Measurements from ENCODE around the gene IGF2. TPM values are rescaled to one million over a fixed set of nuclear protein-coding genes. Genes with fewer than 3 reads are reported as not detected.

Gene IGF2
- total RNA-seq, 6 donors from 2014 or later = 7.0 to 24.4 (median 8.4) TPM; not detected in 1

DNA sequence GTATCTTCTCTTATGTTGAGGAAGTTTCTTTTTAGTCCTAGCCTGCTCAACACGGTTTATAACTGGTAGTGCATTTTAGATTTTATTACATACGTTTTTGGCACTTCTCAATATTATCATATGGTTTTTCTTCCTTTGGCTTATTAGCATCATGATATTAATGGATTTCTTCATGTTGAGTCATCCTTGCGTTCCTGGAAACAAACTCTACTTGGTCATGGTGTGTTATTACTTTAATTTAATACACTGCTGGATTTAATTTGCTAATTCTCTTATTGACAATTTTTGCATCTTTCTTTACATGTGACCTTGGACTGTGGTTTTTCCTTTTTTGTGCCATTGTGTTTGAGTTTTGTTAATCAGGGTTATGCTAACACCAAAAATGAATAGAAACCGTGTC lies 20.5 kb downstream of the IGF2 start:
- no peaks in the 10 kb centered on the region for H3K36me3 ChIP-seq
- peaks cover 3 to 10% (median 8%) of the 10 kb centered on the region in 4 donors for H3K9me3 ChIP-seq
- H3K27me3 ChIP-seq = peaks cover 0 to 6% (median 3%) of the 10 kb centered on the region in 4 donors
- TF ChIP-seq EP300 (IDR thresholded peaks at IDR 0.05) = no peak
- TF ChIP-seq POLR2A (IDR thresholded peaks at IDR 0.05) = no peak
- TF ChIP-seq POLR2AphosphoS5 (IDR thresholded peaks at IDR 0.05) = no peak
- TF ChIP-seq, protein P1, sequence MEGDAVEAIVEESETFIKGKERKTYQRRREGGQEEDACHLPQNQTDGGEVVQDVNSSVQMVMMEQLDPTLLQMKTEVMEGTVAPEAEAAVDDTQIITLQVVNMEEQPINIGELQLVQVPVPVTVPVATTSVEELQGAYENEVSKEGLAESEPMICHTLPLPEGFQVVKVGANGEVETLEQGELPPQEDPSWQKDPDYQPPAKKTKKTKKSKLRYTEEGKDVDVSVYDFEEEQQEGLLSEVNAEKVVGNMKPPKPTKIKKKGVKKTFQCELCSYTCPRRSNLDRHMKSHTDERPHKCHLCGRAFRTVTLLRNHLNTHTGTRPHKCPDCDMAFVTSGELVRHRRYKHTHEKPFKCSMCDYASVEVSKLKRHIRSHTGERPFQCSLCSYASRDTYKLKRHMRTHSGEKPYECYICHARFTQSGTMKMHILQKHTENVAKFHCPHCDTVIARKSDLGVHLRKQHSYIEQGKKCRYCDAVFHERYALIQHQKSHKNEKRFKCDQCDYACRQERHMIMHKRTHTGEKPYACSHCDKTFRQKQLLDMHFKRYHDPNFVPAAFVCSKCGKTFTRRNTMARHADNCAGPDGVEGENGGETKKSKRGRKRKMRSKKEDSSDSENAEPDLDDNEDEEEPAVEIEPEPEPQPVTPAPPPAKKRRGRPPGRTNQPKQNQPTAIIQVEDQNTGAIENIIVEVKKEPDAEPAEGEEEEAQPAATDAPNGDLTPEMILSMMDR (IDR thresholded peaks at IDR 0.05) = no peak
- peaks cover 0 to 5% (median 0%) of the 10 kb centered on the region in 4 donors for H3K4me1 ChIP-seq
- WGBS, 2 donors = 88 to 92% methylated on average over 4 of the region's 4 CpGs
- DNase-seq (no peak), ATAC-seq (ENCODE audit: low FRiP score in 2 of 2) (no peak)
- H3K27ac ChIP-seq = no peak overlapping the region
- H3K4me3 ChIP-seq = no peak overlapping the region

GRCh38 chr11:2116680-2117079 lies 22.5 kb downstream of the IGF2 start:
- 90 to 92% methylated on average over 1 of the region's 1 CpG for WGBS, 2 donors
- no peaks in the 10 kb centered on the region for H3K27me3 ChIP-seq
- H3K4me1 ChIP-seq = no peaks in the 10 kb centered on the region
- TF ChIP-seq POLR2AphosphoS5 (IDR thresholded peaks at IDR 0.05) (no peak), EP300 (IDR thresholded peaks at IDR 0.05) (no peak), POLR2A (IDR thresholded peaks at IDR 0.05) (no peak)
- TF ChIP-seq, protein P1 (IDR thresholded peaks at IDR 0.05) = no peak
- peaks cover 3 to 10% (median 8%) of the 10 kb centered on the region in 4 donors for H3K9me3 ChIP-seq
- no peak overlapping the region for H3K4me3 ChIP-seq
- no peaks in the 10 kb centered on the region for H3K36me3 ChIP-seq
- ATAC-seq (ENCODE audit: low FRiP score in 2 of 2) = no peak
- DNase-seq = no peak
- H3K27ac ChIP-seq = no peak overlapping the region

GRCh38 chr11:2115308-2115707 lies 23.9 kb downstream of the IGF2 start:
- no peak overlapping the region for H3K4me3 ChIP-seq
- peak in 1 of 2 donors; percentile 19 for ATAC-seq (ENCODE audit: low FRiP score in 2 of 2)
- H3K27ac ChIP-seq = no peak overlapping the region
- H3K4me1 ChIP-seq = no peaks in the 10 kb centered on the region
- no peaks in the 10 kb centered on the region for H3K36me3 ChIP-seq
- no peak for TF ChIP-seq POLR2A (IDR thresholded peaks at IDR 0.05)
- 97 to 100% methylated on average over 1 to 12 of the region's 12 CpGs for WGBS, 2 donors
- peak in 1 of 2 donors; percentile 59 for DNase-seq
- peaks cover 3 to 10% (median 8%) of the 10 kb centered on the region in 4 donors for H3K9me3 ChIP-seq
- no peaks in the 10 kb centered on the region for H3K27me3 ChIP-seq

- peak in 1 of 2 donors; percentile 57 for DNase-seq
- peak; percentile 13 to 32 for ATAC-seq (ENCODE audit: low FRiP score in 2 of 2)
- 86 to 91% methylated on average over 25 to 32 of the region's 32 CpGs for WGBS, 2 donors
Observed at GRCh38 chr11:2114430-2115241, 24.6 kb downstream of the IGF2 start.

DNA sequence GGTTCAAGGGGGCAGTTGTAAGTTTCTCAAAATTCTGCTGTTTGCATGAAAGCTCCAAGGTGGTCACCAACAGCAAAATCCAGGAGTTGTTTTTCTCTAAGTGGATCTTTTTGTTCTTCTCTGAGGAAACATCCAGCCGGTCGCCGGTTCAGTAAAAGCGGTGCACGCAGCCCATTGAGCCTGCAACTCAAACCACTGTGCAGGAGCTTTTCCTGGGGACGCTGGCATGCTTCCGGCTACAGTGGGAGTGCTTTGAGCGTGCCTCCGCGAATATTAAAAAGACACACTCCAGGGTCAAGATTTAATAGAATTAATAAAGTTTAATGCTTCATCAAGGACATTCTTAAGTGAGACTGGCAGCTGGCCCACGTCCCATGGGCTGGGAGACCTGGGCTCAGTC lies 25.4 kb downstream of the IGF2 start:
- Histone ChIP-seq H3K4me3 (no peak overlapping the region), H3K4me1 (peaks cover 0 to 11% (median 8%) of the 10 kb centered on the region in 4 donors), H3K36me3 (no peaks in the 10 kb centered on the region), H3K27ac (no peak overlapping the region), H3K27me3 (no peaks in the 10 kb centered on the region), H3K9me3 (peaks cover 3 to 10% (median 8%) of the 10 kb centered on the region in 4 donors)
- TF ChIP-seq EP300 (IDR thresholded peaks at IDR 0.05) = no peak
- TF ChIP-seq, protein P1 (IDR thresholded peaks at IDR 0.05) = no peak
- TF ChIP-seq POLR2AphosphoS5 (IDR thresholded peaks at IDR 0.05) = no peak
- TF ChIP-seq POLR2A (IDR thresholded peaks at IDR 0.05) = no peak
- no peak for DNase-seq
- no peak for ATAC-seq (ENCODE audit: low FRiP score in 2 of 2)
- 86 to 89% methylated on average over 11 of the region's 11 CpGs for WGBS, 2 donors

More at GRCh38 chr11:2114430-2115241, 24.6 kb downstream of the IGF2 start:
- no peak overlapping the region for H3K4me3 ChIP-seq
- no peaks in the 10 kb centered on the region for H3K36me3 ChIP-seq
- peaks cover 3 to 10% (median 8%) of the 10 kb centered on the region in 4 donors for H3K9me3 ChIP-seq
- H3K27me3 ChIP-seq = no peaks in the 10 kb centered on the region
- H3K4me1 ChIP-seq = peaks cover 0 to 3% (median 3%) of the 10 kb centered on the region in 4 donors
- TF ChIP-seq EP300 (IDR thresholded peaks at IDR 0.05) (no peak), POLR2A (IDR thresholded peaks at IDR 0.05) (no peak), POLR2AphosphoS5 (IDR thresholded peaks at IDR 0.05) (no peak)
- TF ChIP-seq, protein P1 (IDR thresholded peaks at IDR 0.05) = no peak
- H3K27ac ChIP-seq = no peak overlapping the region
